Measurements from ENCODE around the gene FMN1.

- TF ChIP-seq CTCF (conservative IDR thresholded peaks at IDR 0.05) (no peak), ZFX (IDR thresholded peaks at IDR 0.05) (no peak)
These were observed 342.5 kb downstream of the FMN1 start for GRCh38 chr15:32852017-32852416.

Data from C4-2B (cell line).